DND-41 (cell line): ENCODE data around the gene MAMLD1.

ENCODE experiments used
- CTCF ChIP-seq: IDR thresholded peaks from 2 replicates; pipeline ENCODE4 v1.5.1; 2012; ENCODE audit warnings: borderline replicate concordance, low read length, moderate library complexity, mild to moderate bottlenecking; ENCODE audit not compliant: poor library complexity, severe bottlenecking; ENCODE audit errors: extremely low read depth
- EZH2 ChIP-seq: IDR thresholded peaks from 3 replicates; pipeline ENCODE4 v1.6.1; 2012; ENCODE audit warnings: borderline replicate concordance, low read depth, mild to moderate bottlenecking, moderate library complexity, low read length, inconsistent platforms; ENCODE audit not compliant: severe bottlenecking

GRCh38 chrX:150533863-150534262 is 170.7 kb downstream of the MAMLD1 start:
- TF ChIP-seq CTCF (no peak), EZH2 (no peak)
